AG09309 (cell line): Measurements from ENCODE around the gene BAG2.

Source experiments
- DNase-seq: peaks from one replicate; pipeline ENCODE4 v3.0.0-alpha.2; 2010; ENCODE audit warnings: low read depth
- H3K4me3 ChIP-seq: 2 replicates; pipeline ENCODE4 v1.5.1; 2011; ENCODE audit warnings: mild to moderate bottlenecking, low read depth, low read length, moderate library complexity; ENCODE audit not compliant: control insufficient read depth
- CTCF ChIP-seq: IDR thresholded peaks from 2 replicates; pipeline ENCODE4 v1.5.1; 2011; ENCODE audit warnings: mild to moderate bottlenecking, low read depth, low read length, inconsistent platforms; ENCODE audit not compliant: insufficient read depth, control insufficient read depth; ENCODE audit errors: missing control alignments

The BAG2 gene

DNA sequence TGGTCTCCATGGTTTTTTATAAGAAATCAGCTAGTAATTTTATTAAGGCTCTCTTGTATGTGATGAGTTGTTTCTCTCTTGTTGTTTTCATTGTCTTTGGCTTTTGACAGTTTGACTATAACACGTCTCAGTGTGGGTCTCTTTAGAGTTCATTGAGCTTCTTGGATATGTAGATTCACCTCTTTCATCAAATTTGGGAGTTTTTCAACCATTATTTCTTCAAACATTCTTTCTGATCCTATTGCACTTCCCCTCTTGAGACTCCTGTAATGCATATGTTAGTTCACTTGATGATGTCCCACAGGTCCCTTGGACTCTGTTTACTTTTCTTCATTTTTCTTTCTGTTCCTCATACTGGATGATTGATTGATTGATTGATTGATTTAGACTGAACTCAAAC is 7.0 kb upstream of the BAG2 start:
- TF ChIP-seq CTCF: no peak

DNA sequence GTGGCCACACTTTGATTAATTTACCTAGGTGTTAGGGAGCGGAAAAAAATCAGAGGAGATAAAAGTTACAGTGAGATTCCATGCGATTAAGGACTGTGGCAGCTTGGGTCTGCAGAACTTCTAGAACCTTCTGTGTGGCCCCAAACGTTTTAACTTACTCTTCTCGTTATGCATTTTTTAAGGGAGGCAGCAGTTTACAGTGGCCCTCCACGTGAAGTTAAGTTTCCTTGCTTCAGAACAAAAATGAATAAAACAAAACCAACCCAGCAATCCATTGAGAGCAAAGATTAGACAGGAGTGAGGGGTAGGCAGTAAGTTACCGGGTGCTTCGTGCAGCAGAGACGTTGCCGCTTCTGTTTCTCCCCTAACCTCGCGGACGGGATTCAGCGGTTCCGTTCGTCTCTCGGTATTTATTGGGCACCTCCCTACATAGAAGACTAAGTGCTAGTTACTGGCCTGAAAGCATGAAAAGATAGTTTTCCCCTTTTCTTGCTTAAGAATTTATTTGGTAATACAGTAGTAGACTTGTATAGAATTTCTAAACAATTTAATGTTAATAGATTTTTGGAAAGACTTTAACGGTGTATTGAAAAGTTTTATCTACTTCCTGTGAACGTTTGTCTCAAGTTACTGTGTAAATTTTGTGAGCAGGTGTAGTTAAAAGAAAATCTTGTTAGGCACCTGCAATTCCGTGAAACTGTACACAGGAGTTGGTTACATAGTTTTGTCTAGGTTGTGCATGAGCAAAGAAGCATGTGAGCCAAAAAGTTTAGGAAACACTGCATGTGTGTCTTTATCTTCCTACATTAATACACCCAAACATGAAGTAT is 1.1 kb downstream of the BAG2 start:
- no peak for TF ChIP-seq CTCF
- H3K4me3 ChIP-seq: peak overlapping the region; percentile 70
- no peak for DNase-seq

More for the DNA sequence above, 7.0 kb upstream of the BAG2 start:
- no peak for DNase-seq
- no peak overlapping the region for H3K4me3 ChIP-seq

GRCh38 chr6:57173886-57174510 is 1.9 kb downstream of the BAG2 start:
- H3K4me3 ChIP-seq: peak overlapping the region; percentile 70
- DNase-seq: peak; percentile 56
- no peak for TF ChIP-seq CTCF

DNA sequence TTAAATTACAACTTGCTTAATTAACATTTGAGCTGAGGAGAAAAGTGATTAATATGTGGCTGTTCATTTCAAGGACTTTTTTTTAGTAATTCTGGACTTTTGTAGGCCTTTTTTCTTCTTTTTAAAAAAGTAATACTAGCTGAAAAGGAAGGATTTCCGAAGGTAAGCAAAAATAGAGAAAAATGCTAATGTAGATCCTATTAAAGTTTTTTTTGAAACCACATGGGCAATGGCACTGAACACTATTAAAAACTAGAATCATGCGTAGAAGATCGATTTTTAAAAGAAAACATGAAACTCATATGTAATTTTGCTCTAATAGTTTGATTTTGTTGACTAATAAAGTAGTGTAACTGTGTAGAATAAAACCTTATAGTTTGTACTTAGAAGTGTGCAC is 2.4 kb downstream of the BAG2 start:
- no peak for DNase-seq
- peak overlapping the region; percentile 70 for H3K4me3 ChIP-seq
- TF ChIP-seq CTCF: no peak

GRCh38 chr6:57177545-57178265 is 5.6 kb downstream of the BAG2 start:
- no peak for DNase-seq
- TF ChIP-seq CTCF: no peak

GRCh38 chr6:57180596-57180995 is 8.5 kb downstream of the BAG2 start:
- no peak overlapping the region for H3K4me3 ChIP-seq
- DNase-seq: no peak
- TF ChIP-seq CTCF: no peak

More at GRCh38 chr6:57177545-57178265, 5.6 kb downstream of the BAG2 start:
- H3K4me3 ChIP-seq: no peak overlapping the region
